OCI-LY1 (cell line): ENCODE results near the gene C12orf60.
A peak's percentile ranks its signal among the peaks of the same experiment; 100 is the strongest.

Experiments used
- CTCF ChIP-seq: fragments of 200-600 bp; sonication (generic), shearing (Covaris generic); IDR thresholded peaks from 2 replicates; pipeline ENCODE4 v1.5.1; 2017; ENCODE audit warnings: mild to moderate bottlenecking, antibody characterized with exemption, low read length, moderate library complexity, mixed read lengths
- EZH2 ChIP-seq: fragments of 200-600 bp; sonication (generic), shearing (Covaris generic); IDR thresholded peaks from 2 replicates; pipeline ENCODE4 v1.8.0; 2017; ENCODE audit warnings: borderline replicate concordance, mixed run types, mild to moderate bottlenecking, antibody characterized with exemption, low read length, moderate library complexity, mixed read lengths

GRCh38 chr12:14776236-14776961 lies 27.1 kb upstream of the C12orf60 start:
- TF ChIP-seq CTCF (peak; percentile 54), EZH2 (no peak)
